Astrocyte (in vitro differentiated cells and primary cell): ENCODE data around the gene CENPT. TPM values are rescaled to one million over a fixed set of nuclear protein-coding genes. Genes with fewer than 3 reads are reported as not detected.

Source experiments
- DNase-seq: peaks from one replicate; pipeline ENCODE4 v3.0.0-alpha.2; 2010; ENCODE audit warnings: low read depth
- FAIRE-seq: peaks from 2 replicates; lab custom pipeline; 2011; peaks lifted over from hg19 to GRCh38; lab: Jason Lieb, UNC
- H2AFZ ChIP-seq: 2 replicates; pipeline ENCODE4 v1.6.0; 2012; ENCODE audit warnings: low read depth, low read length, inconsistent platforms
- H3K27ac ChIP-seq: 2 replicates; pipeline ENCODE4 v1.5.1; 2011; ENCODE audit warnings: low read depth, low read length, inconsistent platforms
- H3K27me3 ChIP-seq: 2 replicates; pipeline ENCODE4 v1.6.0; 2011; ENCODE audit warnings: low read length, inconsistent platforms; ENCODE audit not compliant: insufficient read depth
- H3K36me3 ChIP-seq: 2 replicates; pipeline ENCODE4 v1.5.1; 2011; ENCODE audit warnings: low read length, inconsistent platforms; ENCODE audit not compliant: insufficient read depth
- H3K4me1 ChIP-seq: 2 replicates; pipeline ENCODE4 v1.5.1; 2011; ENCODE audit warnings: low read length, inconsistent platforms; ENCODE audit not compliant: insufficient read depth
- H3K4me2 ChIP-seq: 2 replicates; pipeline ENCODE4 v1.6.0; 2012; ENCODE audit warnings: low read length, inconsistent platforms
- H3K4me3 ChIP-seq: 2 replicates; pipeline ENCODE4 v1.5.1; 2011; ENCODE audit warnings: low read depth, mild to moderate bottlenecking, low read length, inconsistent platforms; ENCODE audit not compliant: insufficient read depth
- H3K79me2 ChIP-seq: 2 replicates; pipeline ENCODE4 v1.6.0; 2012; ENCODE audit warnings: mild to moderate bottlenecking, low read length, inconsistent platforms; ENCODE audit not compliant: insufficient read depth
- H3K9ac ChIP-seq: 2 replicates; pipeline ENCODE4 v1.6.0; 2012; ENCODE audit warnings: mild to moderate bottlenecking, low read length, inconsistent platforms
- H3K9me3 ChIP-seq: 2 replicates; pipeline ENCODE4 v1.5.1; 2012; ENCODE audit warnings: low read depth, mild to moderate bottlenecking, low read length, inconsistent platforms; ENCODE audit not compliant: insufficient read depth
- H4K20me1 ChIP-seq: 2 replicates; pipeline ENCODE4 v1.6.0; 2012; ENCODE audit warnings: low read length, inconsistent platforms; ENCODE audit not compliant: insufficient read depth
- H3K27ac Mint-ChIP-seq: one replicate; pipeline ENCODE4 v1.8.0; 2021; ENCODE audit warnings: mild to moderate bottlenecking, mixed read lengths; ENCODE audit not compliant: unreplicated experiment
- H3K27me3 Mint-ChIP-seq: one replicate; pipeline ENCODE4 v1.8.0; 2021; ENCODE audit warnings: low read depth, mixed read lengths; ENCODE audit not compliant: unreplicated experiment
- H3K36me3 Mint-ChIP-seq: one replicate; pipeline ENCODE4 v1.8.0; 2021; ENCODE audit warnings: low read depth, mixed read lengths; ENCODE audit not compliant: unreplicated experiment
- H3K4me1 Mint-ChIP-seq: one replicate; pipeline ENCODE4 v1.8.0; 2021; ENCODE audit warnings: low read depth, mixed read lengths; ENCODE audit not compliant: unreplicated experiment
- H3K4me3 Mint-ChIP-seq: one replicate; pipeline ENCODE4 v1.8.0; 2021; ENCODE audit warnings: mild to moderate bottlenecking, moderate library complexity, mixed read lengths; ENCODE audit not compliant: unreplicated experiment
- H3K9me3 Mint-ChIP-seq: one replicate; pipeline ENCODE4 v1.8.0; 2021; ENCODE audit warnings: mild to moderate bottlenecking, mixed read lengths; ENCODE audit not compliant: unreplicated experiment
- EZH2 ChIP-seq: IDR thresholded peaks from 2 replicates; pipeline ENCODE4 v1.6.1; 2012; ENCODE audit warnings: mild to moderate bottlenecking, low read length, inconsistent platforms; ENCODE audit not compliant: insufficient read depth
- total RNA-seq: library from RNA; stranded (reverse); gene quantifications from 2 replicates; pipeline ENCODE4 v1.2.1, GENCODE V29; 2021
- TF ChIP-seq, protein P1 (sequence below): IDR thresholded peaks from 2 replicates; pipeline ENCODE4 v1.5.1; 2011; ENCODE audit warnings: low read depth, mild to moderate bottlenecking, inconsistent platforms, low read length, moderate library complexity; ENCODE audit not compliant: insufficient read depth

The CENPT gene
- total RNA-seq, 1 donor from 2014 or later, result 79.3 TPM

DNA sequence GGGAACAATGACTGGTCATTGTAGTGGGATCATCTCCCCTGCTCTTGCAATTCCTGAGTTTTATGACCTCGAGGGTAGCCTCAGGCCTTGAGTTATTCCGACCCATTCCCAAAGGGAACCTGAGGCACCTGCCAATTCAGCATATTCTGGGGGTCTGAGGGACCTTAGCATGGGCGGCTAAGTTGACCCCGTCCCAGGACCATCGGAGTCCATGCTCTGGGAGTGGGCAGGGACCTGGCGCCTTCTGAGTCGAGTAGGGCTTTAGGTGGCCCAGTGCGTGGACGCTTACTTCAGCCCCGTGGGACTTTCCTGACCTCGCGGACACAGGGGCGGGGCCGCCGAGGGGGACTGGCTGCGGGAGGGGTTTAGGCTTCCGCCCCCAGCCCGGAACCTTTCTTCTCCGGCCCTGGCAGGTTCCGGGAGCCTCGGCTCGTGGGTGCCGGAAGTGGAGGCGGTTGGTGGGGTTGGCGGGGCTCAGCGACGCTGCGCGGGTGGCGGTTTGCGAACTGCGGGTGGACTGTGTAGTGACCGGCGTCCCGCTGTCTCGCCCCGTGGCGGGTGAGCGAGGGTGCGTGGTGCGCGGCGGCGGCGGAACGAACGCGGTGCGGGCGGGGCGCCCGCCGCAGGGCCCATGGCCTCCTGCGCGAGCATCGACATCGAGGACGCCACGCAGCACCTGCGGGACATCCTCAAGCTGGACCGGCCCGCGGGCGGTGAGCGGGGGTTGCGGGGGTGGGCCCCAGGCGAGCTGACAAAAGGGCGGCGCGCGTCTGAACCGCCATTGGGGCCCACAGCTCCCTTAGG lies 25.3 kb upstream of the CENPT start, which contains the start of gene EDC4:
Gene EDC4 (plus strand): TSS at position 422 of the 804 bp plus-strand sequence. CDS start 210 bp downstream, at position 632.
- FAIRE-seq (no peak), DNase-seq (peak; percentile 62)
- Histone ChIP-seq H3K79me2 (peaks cover 53% of the 10 kb centered on the region), H3K9ac (peak within 1 kb of the TSS; percentile 97), H3K4me2 (peak within 1 kb of the TSS; percentile 97), H3K27ac (peak within 1 kb of the TSS; percentile 68), H3K9me3 (no peaks in the 10 kb centered on the region), H2AFZ (peak within 1 kb of the TSS; percentile 73), H3K27me3 (no peaks in the 10 kb centered on the region), H3K36me3 (peaks cover 32% of the 10 kb centered on the region), H3K4me1 (peaks cover 13% of the 10 kb centered on the region), H4K20me1 (peaks cover 72% of the 10 kb centered on the region), H3K4me3 (peak within 1 kb of the TSS; percentile 78)
- H3K4me1 Mint-ChIP-seq, result peaks cover 17% of the 10 kb centered on the region
- no peaks in the 10 kb centered on the region for H3K9me3 Mint-ChIP-seq
- H3K36me3 Mint-ChIP-seq, result peaks cover 12% of the 10 kb centered on the region
- no peak for TF ChIP-seq EZH2
- TF ChIP-seq, protein P1, sequence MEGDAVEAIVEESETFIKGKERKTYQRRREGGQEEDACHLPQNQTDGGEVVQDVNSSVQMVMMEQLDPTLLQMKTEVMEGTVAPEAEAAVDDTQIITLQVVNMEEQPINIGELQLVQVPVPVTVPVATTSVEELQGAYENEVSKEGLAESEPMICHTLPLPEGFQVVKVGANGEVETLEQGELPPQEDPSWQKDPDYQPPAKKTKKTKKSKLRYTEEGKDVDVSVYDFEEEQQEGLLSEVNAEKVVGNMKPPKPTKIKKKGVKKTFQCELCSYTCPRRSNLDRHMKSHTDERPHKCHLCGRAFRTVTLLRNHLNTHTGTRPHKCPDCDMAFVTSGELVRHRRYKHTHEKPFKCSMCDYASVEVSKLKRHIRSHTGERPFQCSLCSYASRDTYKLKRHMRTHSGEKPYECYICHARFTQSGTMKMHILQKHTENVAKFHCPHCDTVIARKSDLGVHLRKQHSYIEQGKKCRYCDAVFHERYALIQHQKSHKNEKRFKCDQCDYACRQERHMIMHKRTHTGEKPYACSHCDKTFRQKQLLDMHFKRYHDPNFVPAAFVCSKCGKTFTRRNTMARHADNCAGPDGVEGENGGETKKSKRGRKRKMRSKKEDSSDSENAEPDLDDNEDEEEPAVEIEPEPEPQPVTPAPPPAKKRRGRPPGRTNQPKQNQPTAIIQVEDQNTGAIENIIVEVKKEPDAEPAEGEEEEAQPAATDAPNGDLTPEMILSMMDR, result no peak
- no peaks in the 10 kb centered on the region for H3K27me3 Mint-ChIP-seq
- H3K27ac Mint-ChIP-seq, result peak within 1 kb of the TSS; percentile 60
- H3K4me3 Mint-ChIP-seq, result peak within 1 kb of the TSS; percentile 97

DNA sequence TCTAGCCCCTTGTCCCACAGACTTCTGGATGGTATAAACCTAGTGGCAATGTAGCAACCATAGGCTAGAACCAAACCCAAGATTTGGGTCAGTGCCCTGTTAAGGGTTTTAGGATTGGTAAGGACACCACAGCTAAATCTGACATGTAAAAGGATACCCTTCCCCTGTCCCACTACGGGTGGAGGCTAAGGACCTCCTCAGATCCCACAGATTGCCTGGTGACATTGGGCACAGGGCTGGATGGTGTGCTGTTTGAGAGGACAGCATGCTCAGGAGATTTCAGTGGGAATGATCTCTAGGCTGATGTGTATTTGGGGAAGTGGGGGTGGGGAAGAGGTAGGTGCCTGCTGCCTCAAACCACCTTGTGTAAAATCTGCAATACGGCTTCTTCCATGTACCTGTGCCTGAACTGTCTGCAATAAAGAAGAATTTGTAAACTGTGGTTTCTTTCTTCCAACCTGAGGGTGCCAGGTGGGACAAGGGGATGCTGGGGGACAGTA lies 24.7 kb upstream of the CENPT start:
- Mint-ChIP-seq H3K27me3 (no peaks in the 10 kb centered on the region), H3K4me1 (peaks cover 17% of the 10 kb centered on the region), H3K9me3 (no peaks in the 10 kb centered on the region), H3K27ac (peak overlapping the region; percentile 60), H3K36me3 (peaks cover 11% of the 10 kb centered on the region), H3K4me3 (peak overlapping the region; percentile 78)
- H3K4me3 ChIP-seq, result no peak overlapping the region
- peak overlapping the region; percentile 73 for H2AFZ ChIP-seq
- no peaks in the 10 kb centered on the region for H3K9me3 ChIP-seq
- no peak for DNase-seq
- peak overlapping the region; percentile 97 for H3K9ac ChIP-seq
- TF ChIP-seq, protein P1, result no peak
- no peak for TF ChIP-seq EZH2
- H3K4me2 ChIP-seq, result peak overlapping the region; percentile 97
- no peak for FAIRE-seq
- peaks cover 71% of the 10 kb centered on the region for H4K20me1 ChIP-seq
- H3K4me1 ChIP-seq, result peaks cover 13% of the 10 kb centered on the region
- peak overlapping the region; percentile 68 for H3K27ac ChIP-seq
- H3K27me3 ChIP-seq, result no peaks in the 10 kb centered on the region
- H3K79me2 ChIP-seq, result peaks cover 55% of the 10 kb centered on the region
- H3K36me3 ChIP-seq, result peaks cover 35% of the 10 kb centered on the region

DNA sequence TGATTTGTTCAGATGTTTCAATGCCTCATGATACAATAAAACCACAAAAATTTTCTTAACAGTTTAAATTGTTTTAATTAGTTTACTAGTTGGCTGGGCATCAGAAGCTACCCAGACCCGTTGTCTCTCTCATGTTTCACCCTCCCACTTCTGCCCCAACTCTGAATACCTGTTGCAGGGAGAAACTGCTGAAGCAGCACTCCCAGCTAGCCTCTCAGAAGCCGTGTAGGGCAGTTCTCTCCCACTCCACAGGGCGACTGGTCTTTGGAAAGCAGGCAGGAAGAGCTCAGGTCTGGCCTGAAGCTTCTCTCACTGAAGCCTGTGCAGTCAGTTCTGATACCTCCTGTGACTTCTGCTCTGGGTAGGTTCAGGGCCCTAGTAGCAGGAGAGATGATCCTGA lies 23.8 kb upstream of the CENPT start:
- no peak overlapping the region for H3K4me2 ChIP-seq
- Mint-ChIP-seq H3K9me3 (no peaks in the 10 kb centered on the region), H3K36me3 (peaks cover 6% of the 10 kb centered on the region), H3K4me1 (peaks cover 17% of the 10 kb centered on the region), H3K27ac (no peak overlapping the region), H3K27me3 (no peaks in the 10 kb centered on the region), H3K4me3 (no peak overlapping the region)
- H2AFZ ChIP-seq, result no peak overlapping the region
- peaks cover 13% of the 10 kb centered on the region for H3K4me1 ChIP-seq
- H3K27ac ChIP-seq, result no peak overlapping the region
- H3K27me3 ChIP-seq, result no peaks in the 10 kb centered on the region
- FAIRE-seq, result no peak
- no peak for TF ChIP-seq EZH2
- TF ChIP-seq, protein P1, result no peak
- no peak overlapping the region for H3K4me3 ChIP-seq
- no peak overlapping the region for H3K9ac ChIP-seq
- peaks cover 54% of the 10 kb centered on the region for H3K79me2 ChIP-seq
- H3K9me3 ChIP-seq, result no peaks in the 10 kb centered on the region
- no peak for DNase-seq
- H3K36me3 ChIP-seq, result peaks cover 30% of the 10 kb centered on the region
- peaks cover 68% of the 10 kb centered on the region for H4K20me1 ChIP-seq
